ENCODE results near the gene FBXW9. TPM values are rescaled to one million over a fixed set of nuclear protein-coding genes. Genes with fewer than 3 reads are reported as not detected.

Gene FBXW9
- polyA plus RNA-seq, 1 donor from 2014 or later: 16.2 TPM

DNA sequence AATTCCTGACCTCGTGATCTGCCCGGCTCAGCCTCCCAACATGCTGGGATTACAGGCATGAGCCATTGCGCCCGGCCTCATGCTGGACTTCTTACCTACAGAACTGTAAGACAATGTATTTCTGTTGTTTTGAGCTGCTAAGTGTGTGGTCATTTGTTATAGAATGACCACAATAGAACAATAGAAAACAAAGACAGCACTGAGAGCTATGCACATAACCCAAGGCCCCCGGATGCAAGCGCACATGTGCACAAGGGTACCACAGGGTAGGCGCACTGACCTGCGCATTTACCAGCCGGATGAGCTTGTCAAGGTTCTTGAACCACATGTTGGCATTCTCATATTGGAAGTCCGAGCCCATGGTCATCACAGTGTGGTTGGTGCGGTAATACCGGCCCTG lies 35.5 kb downstream of the FBXW9 start:
- no peaks in the 10 kb centered on the region for H3K9me2 ChIP-seq (ENCODE audit: insufficient read depth, low read length)
- H3K27ac ChIP-seq (ENCODE audit: low read length): no peak overlapping the region
- no peaks in the 10 kb centered on the region for H3K36me3 ChIP-seq (ENCODE audit: insufficient read depth, low read length)

DNA sequence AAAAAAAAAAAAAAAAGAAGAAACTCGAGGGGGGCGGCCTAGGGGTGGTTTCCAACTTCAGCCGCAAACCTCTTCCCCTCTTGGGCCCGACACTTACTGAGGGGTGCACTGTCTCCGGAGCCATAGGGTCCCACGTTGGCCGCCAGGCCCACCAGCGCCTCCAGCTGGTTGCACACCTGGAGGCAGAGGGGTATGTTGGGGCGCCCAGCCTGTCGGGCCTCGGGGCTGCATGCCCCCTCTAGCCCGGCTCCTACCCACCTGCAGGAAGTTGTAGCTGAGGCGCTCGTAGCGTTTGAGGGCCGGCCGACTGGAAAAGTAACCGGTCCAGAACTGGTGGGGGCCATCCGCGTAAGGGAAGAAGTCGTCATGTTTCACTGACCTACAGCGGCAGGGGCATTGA lies 38.5 kb downstream of the FBXW9 start:
- H3K36me3 ChIP-seq (ENCODE audit: insufficient read depth, low read length): no peaks in the 10 kb centered on the region
- no peak overlapping the region for H3K27ac ChIP-seq (ENCODE audit: low read length)
- H3K4me2 ChIP-seq (ENCODE audit: low read length): no peak overlapping the region
- H3K4me3 ChIP-seq (ENCODE audit: low read length): no peak overlapping the region
- no peaks in the 10 kb centered on the region for H4K20me1 ChIP-seq (ENCODE audit: insufficient read depth)
- TF ChIP-seq, protein P1, sequence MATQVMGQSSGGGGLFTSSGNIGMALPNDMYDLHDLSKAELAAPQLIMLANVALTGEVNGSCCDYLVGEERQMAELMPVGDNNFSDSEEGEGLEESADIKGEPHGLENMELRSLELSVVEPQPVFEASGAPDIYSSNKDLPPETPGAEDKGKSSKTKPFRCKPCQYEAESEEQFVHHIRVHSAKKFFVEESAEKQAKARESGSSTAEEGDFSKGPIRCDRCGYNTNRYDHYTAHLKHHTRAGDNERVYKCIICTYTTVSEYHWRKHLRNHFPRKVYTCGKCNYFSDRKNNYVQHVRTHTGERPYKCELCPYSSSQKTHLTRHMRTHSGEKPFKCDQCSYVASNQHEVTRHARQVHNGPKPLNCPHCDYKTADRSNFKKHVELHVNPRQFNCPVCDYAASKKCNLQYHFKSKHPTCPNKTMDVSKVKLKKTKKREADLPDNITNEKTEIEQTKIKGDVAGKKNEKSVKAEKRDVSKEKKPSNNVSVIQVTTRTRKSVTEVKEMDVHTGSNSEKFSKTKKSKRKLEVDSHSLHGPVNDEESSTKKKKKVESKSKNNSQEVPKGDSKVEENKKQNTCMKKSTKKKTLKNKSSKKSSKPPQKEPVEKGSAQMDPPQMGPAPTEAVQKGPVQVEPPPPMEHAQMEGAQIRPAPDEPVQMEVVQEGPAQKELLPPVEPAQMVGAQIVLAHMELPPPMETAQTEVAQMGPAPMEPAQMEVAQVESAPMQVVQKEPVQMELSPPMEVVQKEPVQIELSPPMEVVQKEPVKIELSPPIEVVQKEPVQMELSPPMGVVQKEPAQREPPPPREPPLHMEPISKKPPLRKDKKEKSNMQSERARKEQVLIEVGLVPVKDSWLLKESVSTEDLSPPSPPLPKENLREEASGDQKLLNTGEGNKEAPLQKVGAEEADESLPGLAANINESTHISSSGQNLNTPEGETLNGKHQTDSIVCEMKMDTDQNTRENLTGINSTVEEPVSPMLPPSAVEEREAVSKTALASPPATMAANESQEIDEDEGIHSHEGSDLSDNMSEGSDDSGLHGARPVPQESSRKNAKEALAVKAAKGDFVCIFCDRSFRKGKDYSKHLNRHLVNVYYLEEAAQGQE (IDR thresholded peaks at IDR 0.05; ENCODE audit: borderline replicate concordance): no peak
- H3K9me2 ChIP-seq (ENCODE audit: insufficient read depth, low read length): no peaks in the 10 kb centered on the region
- no peak overlapping the region for H3K9ac ChIP-seq (ENCODE audit: low read length)
- no peaks in the 10 kb centered on the region for H3K27me3 ChIP-seq (ENCODE audit: insufficient read depth, low read depth, low read length)
- no peak overlapping the region for H2AFZ ChIP-seq (ENCODE audit: low read depth, low read length)
- H3F3A ChIP-seq (ENCODE audit: insufficient read depth, low read length, poor library complexity, severe bottlenecking): no peaks in the 10 kb centered on the region
- no peaks in the 10 kb centered on the region for H3K79me2 ChIP-seq (replicated peaks; ENCODE audit: insufficient read depth, low read length)
- no peaks in the 10 kb centered on the region for H3K9me3 ChIP-seq (ENCODE audit: low read length)

More for the DNA sequence above, 35.5 kb downstream of the FBXW9 start:
- H4K20me1 ChIP-seq (ENCODE audit: insufficient read depth): no peaks in the 10 kb centered on the region
- no peaks in the 10 kb centered on the region for H3K9me3 ChIP-seq (ENCODE audit: low read length)
- no peak overlapping the region for H3K9ac ChIP-seq (ENCODE audit: low read length)
- H3F3A ChIP-seq (ENCODE audit: insufficient read depth, low read length, poor library complexity, severe bottlenecking): no peaks in the 10 kb centered on the region
- H2AFZ ChIP-seq (ENCODE audit: low read depth, low read length): no peak overlapping the region
- H3K4me3 ChIP-seq (ENCODE audit: low read length): no peak overlapping the region
- no peaks in the 10 kb centered on the region for H3K27me3 ChIP-seq (ENCODE audit: insufficient read depth, low read depth, low read length)
- H3K79me2 ChIP-seq (replicated peaks; ENCODE audit: insufficient read depth, low read length): peaks cover 6% of the 10 kb centered on the region
- TF ChIP-seq EP300 (conservative IDR thresholded peaks at IDR 0.05; ENCODE audit: poor library complexity, severe bottlenecking) (no peak), POLR2AphosphoS5 (IDR thresholded peaks at IDR 0.05) (no peak), MXI1 (conservative IDR thresholded peaks at IDR 0.05; ENCODE audit: poor library complexity, severe bottlenecking) (no peak), RAD21 (conservative IDR thresholded peaks at IDR 0.05) (no peak), SMC3 (conservative IDR thresholded peaks at IDR 0.05; ENCODE audit: poor library complexity) (no peak), TAF1 (IDR thresholded peaks at IDR 0.05; ENCODE audit: low read depth) (no peak), EZH2 (IDR thresholded peaks at IDR 0.05; ENCODE audit: borderline replicate concordance, insufficient read depth, low read length, poor library complexity, severe bottlenecking) (no peak)
- TF ChIP-seq, protein P1 (IDR thresholded peaks at IDR 0.05; ENCODE audit: borderline replicate concordance): no peak
- TF ChIP-seq, protein P2, sequence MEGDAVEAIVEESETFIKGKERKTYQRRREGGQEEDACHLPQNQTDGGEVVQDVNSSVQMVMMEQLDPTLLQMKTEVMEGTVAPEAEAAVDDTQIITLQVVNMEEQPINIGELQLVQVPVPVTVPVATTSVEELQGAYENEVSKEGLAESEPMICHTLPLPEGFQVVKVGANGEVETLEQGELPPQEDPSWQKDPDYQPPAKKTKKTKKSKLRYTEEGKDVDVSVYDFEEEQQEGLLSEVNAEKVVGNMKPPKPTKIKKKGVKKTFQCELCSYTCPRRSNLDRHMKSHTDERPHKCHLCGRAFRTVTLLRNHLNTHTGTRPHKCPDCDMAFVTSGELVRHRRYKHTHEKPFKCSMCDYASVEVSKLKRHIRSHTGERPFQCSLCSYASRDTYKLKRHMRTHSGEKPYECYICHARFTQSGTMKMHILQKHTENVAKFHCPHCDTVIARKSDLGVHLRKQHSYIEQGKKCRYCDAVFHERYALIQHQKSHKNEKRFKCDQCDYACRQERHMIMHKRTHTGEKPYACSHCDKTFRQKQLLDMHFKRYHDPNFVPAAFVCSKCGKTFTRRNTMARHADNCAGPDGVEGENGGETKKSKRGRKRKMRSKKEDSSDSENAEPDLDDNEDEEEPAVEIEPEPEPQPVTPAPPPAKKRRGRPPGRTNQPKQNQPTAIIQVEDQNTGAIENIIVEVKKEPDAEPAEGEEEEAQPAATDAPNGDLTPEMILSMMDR (IDR thresholded peaks at IDR 0.05; ENCODE audit: poor library complexity, severe bottlenecking): no peak
- H3K4me2 ChIP-seq (ENCODE audit: low read length): no peak overlapping the region

Measured in neural cell (in vitro differentiated cells).